Omental fat pad (tissue), 4 donors: ENCODE data around the gene CELF2. TPM values are rescaled to one million over a fixed set of nuclear protein-coding genes. Genes with fewer than 3 reads are reported as not detected.

Experiments used
- ATAC-seq: fragments of 150-250 bp; one replicate; pipeline ENCODE4 v1.9.1; 2016; ENCODE audit warnings: mild to moderate bottlenecking, moderate library complexity; ENCODE audit not compliant: low FRiP score
- DNase-seq: peaks from one replicate; pipeline ENCODE4 v3.0.0-alpha.2; 2019; ENCODE audit warnings: low spot score
- total RNA-seq, 4 donors: library from RNA; depleted of rRNA; stranded (reverse); fragments of >200 nt; gene quantifications; one replicate each; pipeline ENCODE4 v1.1.0, GENCODE V29; 2016
- TF ChIP-seq, protein P1 (sequence below), 3 donors: fragments of 450-650 bp; IDR thresholded peaks; one replicate each; pipeline ENCODE4 v1.5.1; 2016 to 2017; ENCODE audit warnings: antibody characterized with exemption in 3 of 3, mild to moderate bottlenecking in 3 of 3, moderate library complexity in 2 of 3

Gene CELF2
- total RNA-seq, 4 donors from 2014 or later, result 81.7 to 116 (median 104) TPM

DNA sequence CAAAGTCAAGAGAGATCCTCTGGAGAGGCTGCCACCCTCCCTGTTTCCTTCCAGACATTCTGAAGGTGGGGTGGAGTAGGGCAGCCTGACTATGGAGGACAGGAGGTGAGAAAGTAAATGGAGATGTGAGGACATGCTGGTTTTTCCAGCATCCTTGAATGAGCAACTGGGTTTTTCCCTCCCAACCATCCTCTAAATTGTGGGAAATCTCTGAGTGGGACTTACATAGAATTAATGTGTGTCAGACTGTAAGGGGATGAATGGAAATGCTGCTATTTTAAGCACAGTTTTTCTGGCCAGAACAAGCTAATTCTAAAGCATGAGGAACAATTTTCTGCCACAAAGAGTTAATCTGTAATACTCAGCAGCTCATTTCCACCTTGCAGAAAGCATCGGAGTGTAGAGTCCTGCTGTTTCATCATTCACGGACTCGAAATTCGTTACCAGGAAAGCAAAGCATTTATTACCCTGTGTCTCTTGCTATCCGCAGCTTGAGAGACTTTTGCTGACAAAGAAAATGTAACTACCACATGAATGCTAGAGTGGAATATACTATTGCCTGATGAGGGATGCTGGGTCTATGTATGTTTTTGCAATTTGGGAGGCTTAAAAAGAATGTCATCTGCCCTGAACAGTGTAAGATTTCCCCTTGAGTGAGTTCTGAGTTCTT, 213.0 kb downstream of the CELF2 start:
- TF ChIP-seq, protein P1, sequence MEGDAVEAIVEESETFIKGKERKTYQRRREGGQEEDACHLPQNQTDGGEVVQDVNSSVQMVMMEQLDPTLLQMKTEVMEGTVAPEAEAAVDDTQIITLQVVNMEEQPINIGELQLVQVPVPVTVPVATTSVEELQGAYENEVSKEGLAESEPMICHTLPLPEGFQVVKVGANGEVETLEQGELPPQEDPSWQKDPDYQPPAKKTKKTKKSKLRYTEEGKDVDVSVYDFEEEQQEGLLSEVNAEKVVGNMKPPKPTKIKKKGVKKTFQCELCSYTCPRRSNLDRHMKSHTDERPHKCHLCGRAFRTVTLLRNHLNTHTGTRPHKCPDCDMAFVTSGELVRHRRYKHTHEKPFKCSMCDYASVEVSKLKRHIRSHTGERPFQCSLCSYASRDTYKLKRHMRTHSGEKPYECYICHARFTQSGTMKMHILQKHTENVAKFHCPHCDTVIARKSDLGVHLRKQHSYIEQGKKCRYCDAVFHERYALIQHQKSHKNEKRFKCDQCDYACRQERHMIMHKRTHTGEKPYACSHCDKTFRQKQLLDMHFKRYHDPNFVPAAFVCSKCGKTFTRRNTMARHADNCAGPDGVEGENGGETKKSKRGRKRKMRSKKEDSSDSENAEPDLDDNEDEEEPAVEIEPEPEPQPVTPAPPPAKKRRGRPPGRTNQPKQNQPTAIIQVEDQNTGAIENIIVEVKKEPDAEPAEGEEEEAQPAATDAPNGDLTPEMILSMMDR (IDR thresholded peaks at IDR 0.05), result no peak
- ATAC-seq, result no peak
- no peak for DNase-seq

DNA sequence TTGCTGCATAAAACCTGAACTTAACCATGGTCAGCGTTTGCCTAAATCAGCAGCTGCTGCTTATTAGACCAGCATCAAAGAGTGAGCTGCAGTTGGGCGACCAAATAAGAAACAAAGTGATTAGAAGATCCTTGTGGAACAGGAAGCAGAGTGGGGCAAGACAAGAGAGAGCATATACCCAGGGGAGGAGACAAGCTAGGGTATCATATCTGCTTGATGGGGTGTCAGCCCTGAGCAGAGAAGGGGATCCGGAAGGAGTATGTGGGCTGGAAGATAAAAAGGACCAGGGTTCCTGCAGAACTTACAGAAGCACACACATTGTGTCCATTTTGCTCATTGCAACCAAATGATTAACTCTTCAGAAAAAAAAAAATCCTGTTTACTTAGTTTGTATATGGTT, 213.6 kb downstream of the CELF2 start:
- no peak for ATAC-seq
- TF ChIP-seq, protein P1 (IDR thresholded peaks at IDR 0.05), result no peak

DNA sequence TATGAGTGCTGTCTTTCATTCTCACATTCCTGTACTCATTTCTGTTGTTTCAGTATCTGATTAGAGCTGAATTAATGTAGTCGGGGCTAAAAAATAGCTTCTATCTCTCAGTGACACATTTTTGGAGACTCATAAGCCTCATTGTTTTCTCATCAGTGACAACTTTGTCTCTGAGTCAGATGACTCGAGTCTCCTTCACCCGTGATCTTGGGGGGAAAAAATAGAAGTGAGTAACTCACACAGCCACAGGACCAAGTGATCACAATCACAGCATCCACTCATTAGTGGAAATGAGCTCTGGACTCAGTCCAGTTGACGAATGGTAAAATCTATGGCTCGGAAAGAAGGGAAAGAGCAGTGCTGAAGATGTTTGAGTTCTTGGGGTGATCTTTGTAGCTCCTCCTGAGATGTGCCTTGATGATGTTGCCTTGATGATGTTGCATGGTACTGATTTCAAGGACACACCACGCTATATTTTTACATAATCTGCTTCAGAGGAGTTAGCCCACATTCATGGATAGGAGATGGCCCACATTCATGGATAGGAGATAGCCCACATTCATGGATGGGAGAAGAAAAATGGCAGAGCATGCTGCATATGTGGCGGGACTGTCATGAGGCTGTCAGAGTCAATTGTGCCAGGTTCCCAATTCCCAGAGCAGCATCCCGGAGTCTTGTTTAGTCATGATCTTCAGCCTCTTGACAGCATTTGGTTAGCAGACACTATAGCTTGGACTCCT, 214.7 kb downstream of the CELF2 start:
- ATAC-seq, result no peak
- DNase-seq, result no peak
- TF ChIP-seq, protein P1 (IDR thresholded peaks at IDR 0.05), result no peak

More for the DNA sequence above, 213.6 kb downstream of the CELF2 start:
- DNase-seq, result no peak

DNA sequence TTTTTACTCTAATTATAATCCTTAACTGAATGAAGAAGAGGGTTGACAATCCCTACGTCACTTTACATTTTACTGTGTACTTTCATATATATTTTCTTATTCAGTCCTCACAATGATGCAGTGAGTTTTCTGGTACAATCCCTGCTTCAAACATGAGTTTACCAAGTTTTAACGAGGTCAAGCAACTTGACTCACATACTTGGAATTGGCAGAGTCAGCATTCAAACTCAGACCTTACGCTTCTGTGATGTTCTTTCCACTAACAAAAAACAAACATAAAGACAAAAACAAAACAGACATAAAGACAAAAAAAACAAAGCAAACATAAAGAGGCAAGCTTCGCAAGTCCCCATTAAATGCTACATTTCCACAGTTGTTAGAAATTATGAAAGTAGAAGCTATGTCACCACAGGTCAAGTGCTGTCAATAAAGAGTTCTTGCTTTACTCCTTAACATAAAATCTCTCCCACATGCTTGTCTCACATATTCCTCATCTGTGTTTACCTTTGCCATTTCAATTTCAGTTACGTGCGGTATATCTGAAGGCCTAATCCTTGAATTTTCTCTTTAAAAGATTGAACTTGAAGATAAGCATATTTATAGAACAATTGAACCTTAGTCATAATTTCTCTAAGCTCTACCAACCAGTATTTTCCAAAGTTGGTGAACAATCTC, 217.3 kb downstream of the CELF2 start:
- ATAC-seq, result no peak
- TF ChIP-seq, protein P1 (IDR thresholded peaks at IDR 0.05), result no peak
- DNase-seq, result no peak

DNA sequence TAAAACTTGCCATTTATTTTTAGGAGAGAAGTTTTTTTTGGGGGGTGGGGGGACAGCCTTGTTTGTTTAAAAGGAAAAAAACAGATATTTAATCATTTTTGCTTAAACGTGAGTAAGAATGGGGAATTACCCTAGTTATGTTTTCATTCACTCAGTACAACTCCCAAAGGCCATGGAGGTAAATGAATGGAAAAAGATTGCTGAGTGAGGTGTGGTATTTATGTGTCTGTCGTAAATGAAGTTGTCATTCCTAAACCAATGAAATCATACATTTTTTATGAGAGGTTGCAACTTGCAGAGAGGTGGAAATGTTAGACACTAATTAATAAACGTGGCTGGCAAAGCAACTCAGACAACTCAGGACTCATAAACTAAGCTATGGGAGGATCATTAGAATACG, 218.1 kb downstream of the CELF2 start:
- ATAC-seq (no peak), DNase-seq (no peak)
- TF ChIP-seq, protein P1 (IDR thresholded peaks at IDR 0.05), result no peak

DNA sequence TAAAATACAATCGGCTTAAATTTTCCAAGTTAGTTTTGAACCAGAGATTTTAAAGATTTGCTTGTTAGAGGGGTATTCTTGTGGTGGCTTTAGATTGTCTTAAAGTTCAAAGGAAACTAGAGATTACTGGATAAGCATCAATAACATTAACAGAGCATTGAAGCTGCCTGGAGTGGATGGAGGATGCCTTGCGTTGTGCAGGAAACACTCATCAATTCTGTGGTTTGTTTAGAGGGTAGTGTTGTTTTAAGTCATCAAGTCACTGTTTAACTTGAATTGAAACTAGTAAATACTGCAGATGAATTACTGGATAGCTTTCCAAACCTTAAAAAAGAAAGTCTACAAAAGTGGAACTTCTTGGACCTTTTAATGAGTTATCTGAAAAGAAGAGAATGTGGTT, 218.6 kb downstream of the CELF2 start:
- no peak for DNase-seq
- ATAC-seq, result no peak
- TF ChIP-seq, protein P1 (IDR thresholded peaks at IDR 0.05), result no peak
